GM19463 (cell line): Measurements from ENCODE around the gene SMIM15.
"Not testable (repeated sequence)": the region's sequence is repeated elsewhere in the genome, so short reads cannot be mapped to it uniquely, and the experiment has no call there.

Source experiments
- ATAC-seq: cut with Tn5 transposase; IDR thresholded peaks from one replicate; pipeline ENCODE4 v1.9.1; 2021; ENCODE audit warnings: mild to moderate bottlenecking, moderate library complexity; ENCODE audit not compliant: unreplicated experiment

Gene SMIM15

GRCh38 chr5:61162010-61162831 is at the start of gene SMIM15:
Gene SMIM15 (minus strand): TSS chr5:61162468. CDS start chr5:61160171, 2,297 bp downstream.
- peak; percentile 98 for ATAC-seq

GRCh38 chr5:61207884-61208283 is 45.6 kb upstream of the SMIM15 start:
- ATAC-seq = no peak

GRCh38 chr5:61205013-61205412 is 42.7 kb upstream of the SMIM15 start:
- no peak for ATAC-seq

GRCh38 chr5:61202213-61202612 is 39.9 kb upstream of the SMIM15 start:
- no peak for ATAC-seq

- ATAC-seq = peak; percentile 81
These were observed 38.4 kb upstream of the SMIM15 start for GRCh38 chr5:61200582-61201155.

- ATAC-seq = no peak
These were observed 36.3 kb upstream of the SMIM15 start for GRCh38 chr5:61198606-61199005.

GRCh38 chr5:61187826-61188225 is 25.6 kb upstream of the SMIM15 start:
- not testable (repeated sequence) for ATAC-seq

- ATAC-seq = not testable (repeated sequence)
These were observed 25.1 kb upstream of the SMIM15 start for GRCh38 chr5:61187352-61187751.

GRCh38 chr5:61186634-61187033 is 24.4 kb upstream of the SMIM15 start:
- ATAC-seq = no peak

GRCh38 chr5:61184708-61185107 is 22.4 kb upstream of the SMIM15 start:
- no peak for ATAC-seq

- ATAC-seq = no peak
These were observed 21.3 kb upstream of the SMIM15 start for GRCh38 chr5:61183538-61183937.

- no peak for ATAC-seq
These were observed 20.2 kb upstream of the SMIM15 start for GRCh38 chr5:61182449-61182848.

- ATAC-seq = no peak
These were observed 18.6 kb upstream of the SMIM15 start for GRCh38 chr5:61180886-61181285.

GRCh38 chr5:61178702-61179101 is 16.4 kb upstream of the SMIM15 start:
- no peak for ATAC-seq

- ATAC-seq = peak; percentile 94
These were observed 15.4 kb upstream of the SMIM15 start for GRCh38 chr5:61177716-61178115.

- ATAC-seq = no peak
These were observed 14.8 kb upstream of the SMIM15 start for GRCh38 chr5:61177070-61177469.

GRCh38 chr5:61176631-61177030 is 14.4 kb upstream of the SMIM15 start:
- ATAC-seq = no peak

GRCh38 chr5:61171479-61171878 is 9.2 kb upstream of the SMIM15 start:
- ATAC-seq = no peak

- no peak for ATAC-seq
These were observed 6.7 kb upstream of the SMIM15 start for GRCh38 chr5:61168951-61169350.

GRCh38 chr5:61167382-61167781 is 5.1 kb upstream of the SMIM15 start:
- ATAC-seq = no peak

- ATAC-seq = no peak
These were observed 1.6 kb upstream of the SMIM15 start for GRCh38 chr5:61163905-61164304.

- ATAC-seq = no peak
These were observed 732 bp upstream of the SMIM15 start for GRCh38 chr5:61162832-61163567.
